Ascending aorta (tissue), 2 donors: ENCODE results near the gene RABGAP1L. TPM values are rescaled to one million over a fixed set of nuclear protein-coding genes. Genes with fewer than 3 reads are reported as not detected.

Experiments
- DNase-seq, 2 donors: peaks; one replicate each; pipeline ENCODE4 v3.0.0-alpha.2; 2019; ENCODE audit warnings: low spot score in 2 of 2
- H3K27ac ChIP-seq, 2 donors: fragments of 200-600 bp; sonication (generic); one replicate each; pipeline ENCODE4 v1.5.1; 2016 to 2017; ENCODE audit warnings: mild to moderate bottlenecking in 1 of 2
- H3K27me3 ChIP-seq: fragments of 200-600 bp; sonication (generic); one replicate; pipeline ENCODE4 v1.5.1; 2017
- H3K36me3 ChIP-seq, 2 donors: fragments of 200-600 bp; sonication (generic); one replicate each; pipeline ENCODE4 v1.5.1; 2016
- H3K4me1 ChIP-seq, 2 donors: fragments of 200-600 bp; sonication (generic); one replicate each; pipeline ENCODE4 v1.5.1; 2016 to 2017; ENCODE audit warnings: mild to moderate bottlenecking in 1 of 2
- H3K4me3 ChIP-seq, 2 donors: fragments of 200-600 bp; sonication (generic); one replicate each; pipeline ENCODE4 v1.5.1; 2016 to 2017; ENCODE audit warnings: mild to moderate bottlenecking in 1 of 2
- H3K9me3 ChIP-seq, 2 donors: fragments of 200-600 bp; sonication (generic); one replicate each; pipeline ENCODE4 v1.5.1; 2016
- CTCF ChIP-seq, 3 experiments: fragments of 200-600 bp in 2 of 3; fragments of 450-650 bp in 1 of 3; sonication (generic) in 2 of 3; IDR thresholded peaks; one replicate each; pipeline ENCODE4 v1.5.1; 2016 to 2019; ENCODE audit warnings: antibody characterized with exemption in 3 of 3, mild to moderate bottlenecking in 1 of 3, moderate library complexity in 1 of 3
- intact Hi-C: fragments of 100-400 bp; cut with DNase I; formaldehyde crosslinking; loops from one replicate; pipeline ENCODE4 v1.15.1; 2023
- total RNA-seq: library from RNA; depleted of rRNA; stranded (reverse); fragments of >200 nt; gene quantifications from one replicate; pipeline ENCODE4 v1.1.0, GENCODE V29; 2016

RABGAP1L gene
- total RNA-seq, 1 donor from 2014 or later, result 48.4 TPM

GRCh38 chr1:174850726-174851125, 691.4 kb downstream of the RABGAP1L start:
- no peak for DNase-seq
- TF ChIP-seq CTCF (IDR thresholded peaks at IDR 0.05), result no peak
- Histone ChIP-seq H3K4me3 (no peak overlapping the region), H3K36me3 (no peaks in the 10 kb centered on the region), H3K27ac (no peak overlapping the region), H3K9me3 (no peaks in the 10 kb centered on the region), H3K4me1 (no peaks in the 10 kb centered on the region), H3K27me3 (no peaks in the 10 kb centered on the region)
- intact Hi-C loops, result no loop called here

- no peak for DNase-seq
- intact Hi-C loops, result no loop called here
- Histone ChIP-seq H3K27me3 (no peaks in the 10 kb centered on the region), H3K9me3 (no peaks in the 10 kb centered on the region), H3K4me1 (no peaks in the 10 kb centered on the region), H3K36me3 (no peaks in the 10 kb centered on the region), H3K27ac (no peak overlapping the region), H3K4me3 (no peak overlapping the region)
- TF ChIP-seq CTCF (IDR thresholded peaks at IDR 0.05), result no peak
Measured at GRCh38 chr1:174858301-174858700, 699.0 kb downstream of the RABGAP1L start.

- Histone ChIP-seq H3K27ac (no peak overlapping the region), H3K9me3 (no peaks in the 10 kb centered on the region), H3K4me1 (no peaks in the 10 kb centered on the region), H3K36me3 (no peaks in the 10 kb centered on the region), H3K27me3 (no peaks in the 10 kb centered on the region), H3K4me3 (no peak overlapping the region)
- no peak for DNase-seq
- intact Hi-C loops, result no loop called here
- no peak for TF ChIP-seq CTCF (IDR thresholded peaks at IDR 0.05)
Measured at GRCh38 chr1:174870319-174870718, 711.0 kb downstream of the RABGAP1L start.

- no peaks in the 10 kb centered on the region for H3K9me3 ChIP-seq
- H3K4me3 ChIP-seq, result no peak overlapping the region
- DNase-seq, result no peak
- no peaks in the 10 kb centered on the region for H3K36me3 ChIP-seq
- H3K4me1 ChIP-seq, result peaks cover 0 to 2% of the 10 kb centered on the region in 2 donors
- intact Hi-C loops, result no loop called here
- H3K27ac ChIP-seq, result no peak overlapping the region
- no peak for TF ChIP-seq CTCF (IDR thresholded peaks at IDR 0.05)
- H3K27me3 ChIP-seq, result no peaks in the 10 kb centered on the region
Measured at GRCh38 chr1:174871886-174872285, 712.6 kb downstream of the RABGAP1L start.

GRCh38 chr1:174872615-174873058, 713.3 kb downstream of the RABGAP1L start:
- no peak overlapping the region for H3K4me3 ChIP-seq
- H3K36me3 ChIP-seq, result no peaks in the 10 kb centered on the region
- no peaks in the 10 kb centered on the region for H3K27me3 ChIP-seq
- peaks cover 0 to 2% of the 10 kb centered on the region in 2 donors for H3K4me1 ChIP-seq
- no peaks in the 10 kb centered on the region for H3K9me3 ChIP-seq
- no peak for TF ChIP-seq CTCF (IDR thresholded peaks at IDR 0.05)
- DNase-seq, result no peak
- H3K27ac ChIP-seq, result no peak overlapping the region
- intact Hi-C loops, result no loop called here
